Stomach (tissue), 4 donors: ENCODE measurements around the gene SLC35G6.

Experiments
- POLR2A ChIP-seq, 4 donors: fragments of 450-650 bp; IDR thresholded peaks; one replicate each; pipeline ENCODE4 v1.6.1; 2016; ENCODE audit warnings: antibody characterized with exemption in 4 of 4, control low read depth in 2 of 4, mild to moderate bottlenecking in 1 of 4, moderate library complexity in 1 of 4
- POLR2AphosphoS5 ChIP-seq, 3 donors: sonication (generic); formaldehyde crosslinking; IDR thresholded peaks; one replicate each; pipeline ENCODE4 v1.6.1; 2016; ENCODE audit warnings: antibody characterized with exemption in 3 of 3
- TF ChIP-seq, protein P1 (sequence below), 7 experiments: fragments of 450-650 bp in 4 of 7; fragments of 200-600 bp in 3 of 7; sonication (generic) in 3 of 7; IDR thresholded peaks; one replicate each; pipeline ENCODE4 v1.5.1; 2016 to 2019; ENCODE audit warnings: antibody characterized with exemption in 7 of 7, control low read depth in 2 of 7, mild to moderate bottlenecking in 1 of 7

DNA sequence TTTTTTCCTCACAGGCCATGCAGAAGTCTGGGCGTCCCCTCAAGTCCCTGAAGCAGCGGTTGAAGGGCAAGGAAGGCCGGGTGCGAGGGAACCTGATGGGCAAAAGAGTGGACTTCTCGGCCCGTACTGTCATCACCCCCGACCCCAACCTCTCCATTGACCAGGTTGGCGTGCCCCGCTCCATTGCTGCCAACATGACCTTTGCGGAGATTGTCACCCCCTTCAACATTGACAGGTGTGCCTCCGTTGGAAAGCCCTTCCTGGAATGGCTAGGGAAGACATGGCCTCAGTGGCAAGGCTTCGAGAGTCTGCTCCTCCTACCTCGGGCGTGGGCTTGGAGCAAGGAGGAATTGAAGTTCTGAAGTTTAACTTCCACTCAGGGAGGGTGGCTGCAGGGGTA is 16.4 kb downstream of the SLC35G6 start:
- TF ChIP-seq, protein P1, sequence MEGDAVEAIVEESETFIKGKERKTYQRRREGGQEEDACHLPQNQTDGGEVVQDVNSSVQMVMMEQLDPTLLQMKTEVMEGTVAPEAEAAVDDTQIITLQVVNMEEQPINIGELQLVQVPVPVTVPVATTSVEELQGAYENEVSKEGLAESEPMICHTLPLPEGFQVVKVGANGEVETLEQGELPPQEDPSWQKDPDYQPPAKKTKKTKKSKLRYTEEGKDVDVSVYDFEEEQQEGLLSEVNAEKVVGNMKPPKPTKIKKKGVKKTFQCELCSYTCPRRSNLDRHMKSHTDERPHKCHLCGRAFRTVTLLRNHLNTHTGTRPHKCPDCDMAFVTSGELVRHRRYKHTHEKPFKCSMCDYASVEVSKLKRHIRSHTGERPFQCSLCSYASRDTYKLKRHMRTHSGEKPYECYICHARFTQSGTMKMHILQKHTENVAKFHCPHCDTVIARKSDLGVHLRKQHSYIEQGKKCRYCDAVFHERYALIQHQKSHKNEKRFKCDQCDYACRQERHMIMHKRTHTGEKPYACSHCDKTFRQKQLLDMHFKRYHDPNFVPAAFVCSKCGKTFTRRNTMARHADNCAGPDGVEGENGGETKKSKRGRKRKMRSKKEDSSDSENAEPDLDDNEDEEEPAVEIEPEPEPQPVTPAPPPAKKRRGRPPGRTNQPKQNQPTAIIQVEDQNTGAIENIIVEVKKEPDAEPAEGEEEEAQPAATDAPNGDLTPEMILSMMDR (IDR thresholded peaks at IDR 0.05): no peak
- TF ChIP-seq POLR2A (IDR thresholded peaks at IDR 0.05) (no peak), POLR2AphosphoS5 (IDR thresholded peaks at IDR 0.05) (no peak)
